GM12878 (cell line): Measurements from ENCODE around the gene TBC1D5. TPM values are rescaled to one million over a fixed set of nuclear protein-coding genes. Genes with fewer than 3 reads are reported as not detected.

Source experiments
- ATAC-seq: fragments of 200-7000 bp; cut with Tn5 transposase; 3 replicates; pipeline ENCODE4 v1.9.1; 2020; ENCODE audit warnings: mild to moderate bottlenecking, moderate library complexity
- BruUV-seq: library from RNA; stranded (reverse); fragments of 400-500 nt; replicated peaks from 2 replicates; lab custom pipeline; 2021; lab: Mats Ljungman, UMichigan
- CTCF ChIA-PET: fragments of 300-600 bp; sonication (Branson Sonifier 250); formaldehyde crosslinking; extraction: SDS; loops from one replicate; lab custom pipeline; 2021; ENCODE audit warnings: inconsistent platforms; lab: Yijun Ruan, JAX
- POLR2A ChIA-PET: fragments of 350-600 bp; formaldehyde crosslinking; extraction: SDS; loops from one replicate; lab custom pipeline; 2021; ENCODE audit warnings: inconsistent platforms; lab: Charles Lee
- RAD21 ChIA-PET: fragments of 300-600 bp; sonication (Branson Sonifier 250); formaldehyde crosslinking; loops from one replicate; lab custom pipeline; 2023; ENCODE audit warnings: antibody characterized with exemption; ENCODE audit not compliant: unreplicated experiment; lab: Charles Lee
- SMC1A ChIA-PET: fragments of 300-600 bp; sonication (Branson Sonifier 250); formaldehyde crosslinking; loops from one replicate; lab custom pipeline; 2023; ENCODE audit not compliant: unreplicated experiment, uncharacterized antibody; lab: Charles Lee
- DNase-seq: peaks from one replicate; pipeline ENCODE4 v3.0.0-alpha.2; 2011; ENCODE audit warnings: low read depth, low spot score
- FAIRE-seq: peaks from 3 replicates; lab custom pipeline; 2011; peaks lifted over from hg19 to GRCh38; lab: Jason Lieb, UNC
- H2AFZ ChIP-seq: 2 replicates; pipeline ENCODE4 v1.6.0; 2011; ENCODE audit warnings: low read depth, low read length, control low read depth; ENCODE audit not compliant: control insufficient read depth
- H3K27ac ChIP-seq: 2 replicates; pipeline ENCODE4 v1.5.1; 2011; ENCODE audit warnings: control low read depth; ENCODE audit not compliant: control insufficient read depth, insufficient read depth
- H3K27me3 ChIP-seq, 2 experiments: replicated peaks in 1 of 2; 2 replicates each; pipeline versions ENCODE4 v1.6.0 to v1.6.1; 2011; ENCODE audit warnings: low read length in 1 of 2; ENCODE audit not compliant: control insufficient read depth in 2 of 2, insufficient read depth in 2 of 2
- H3K36me3 ChIP-seq, 2 experiments: 2 replicates each; pipeline ENCODE4 v1.5.1; 2011; ENCODE audit warnings: low read length in 1 of 2; ENCODE audit not compliant: control insufficient read depth in 2 of 2, insufficient read depth in 2 of 2
- H3K4me1 ChIP-seq: 2 replicates; pipeline ENCODE4 v1.6.1; 2011; ENCODE audit warnings: mild to moderate bottlenecking, low read length, moderate library complexity, mixed read lengths; ENCODE audit not compliant: control insufficient read depth, insufficient read depth
- H3K4me2 ChIP-seq: 2 replicates; pipeline ENCODE4 v1.6.0; 2011; ENCODE audit warnings: control low read depth; ENCODE audit not compliant: control insufficient read depth, insufficient read depth
- H3K4me3 ChIP-seq: fragments of 200-600 bp; sonication (generic); 2 replicates; pipeline ENCODE4 v1.5.1; 2016
- H3K79me2 ChIP-seq: 2 replicates; pipeline ENCODE4 v1.6.0; 2011; ENCODE audit warnings: low read length; ENCODE audit not compliant: control insufficient read depth, insufficient read depth
- H3K9ac ChIP-seq: 2 replicates; pipeline ENCODE4 v1.8.0; 2011; ENCODE audit warnings: low read length, control low read depth, mixed read lengths; ENCODE audit not compliant: control insufficient read depth, insufficient read depth
- H3K9me3 ChIP-seq: replicated peaks from 3 replicates; pipeline ENCODE4 v1.5.1; 2011; ENCODE audit warnings: mild to moderate bottlenecking, low read length; ENCODE audit not compliant: control insufficient read depth, insufficient read depth
- H4K20me1 ChIP-seq: 2 replicates; pipeline ENCODE4 v1.6.0; 2011; ENCODE audit not compliant: control insufficient read depth, insufficient read depth
- EP300 ChIP-seq, 2 experiments: fragments of 150-350 bp in 1 of 2; IDR thresholded peaks; 2 replicates each; pipeline ENCODE4 v1.6.1; 2011 to 2012; ENCODE audit warnings: low read depth in 2 of 2, low read length in 2 of 2, borderline replicate concordance in 1 of 2, improper control_type of control experiment in 1 of 2, inconsistent platforms in 1 of 2; ENCODE audit not compliant: control insufficient read depth in 1 of 2
- HDAC6 ChIP-seq: fragments of 200-600 bp; sonication (generic); IDR thresholded peaks from one replicate; pipeline ENCODE4 v1.8.0; 2017; ENCODE audit warnings: antibody characterized with exemption; ENCODE audit not compliant: unreplicated experiment
- NR2F1 ChIP-seq: fragments of 450-650 bp; conservative IDR thresholded peaks from 2 replicates; pipeline ENCODE4 v1.6.1; 2017; ENCODE audit warnings: mild to moderate bottlenecking
- PAX5 ChIP-seq: IDR thresholded peaks from 2 replicates; pipeline ENCODE4 v1.6.1; 2011; ENCODE audit warnings: low read depth, low read length, borderline replicate concordance
- SREBF2 ChIP-seq: IDR thresholded peaks from 2 replicates; pipeline ENCODE4 v1.6.1; 2012; ENCODE audit warnings: mild to moderate bottlenecking, low read length
- ZNF217 ChIP-seq: fragments of 450-650 bp; IDR thresholded peaks from 2 replicates; pipeline ENCODE4 v1.6.1; 2017; ENCODE audit warnings: antibody characterized with exemption, mild to moderate bottlenecking
- WGBS: methylation state at CpG from one replicate; pipeline ENCODE4 v1.1.6; 2016; ENCODE audit warnings: low lambda C conversion rate; ENCODE audit not compliant: insufficient replicate concordance, insufficient coverage; ENCODE audit errors: missing lambda C conversion rate; 5-methylcytosine and 5-hydroxymethylcytosine counted together
- in situ Hi-C: fragments of 300-500 bp; cut with MboI; formaldehyde crosslinking; loops from 9 replicates; pipeline ENCODE4 v1.14.3; 2018; ENCODE audit warnings: mixed read lengths
- intact Hi-C: fragments of 100-400 bp; cut with micrococcal nuclease; formaldehyde crosslinking; loops from one replicate; pipeline ENCODE4 v1.14.2; 2022; ENCODE audit not compliant: unreplicated experiment
- polyA plus RNA-seq, 11 experiments: library from polyadenylated mRNA; depleted of rRNA in 4 of 11; unstranded in 6 of 11; stranded (reverse) in 5 of 11; fragments of >200 nt; fragmentation: Nextera tagmentation in 4 of 11; fragmentation: Illumina TruSeq in 1 of 11; extraction: Ambion mirVana in 4 of 11; extraction: Trizol in 1 of 11; gene quantifications; 1 replicate in 1 of 11; 2 replicates in 10 of 11; pipeline versions ENCODE4 v1.2.1 to v1.2.3, GENCODE V29; 2011 to 2016; ENCODE audit warnings: inconsistent platforms in 2 of 11, missing spikeins in 2 of 11, low read depth in 1 of 11
- total RNA-seq, 4 experiments: library from RNA; depleted of rRNA in 3 of 4; stranded (reverse); fragments of >200 nt in 3 of 4; fragmentation: Illumina TruSeq in 1 of 4; extraction: Trizol in 1 of 4; gene quantifications; 2 replicates each; pipeline versions ENCODE4 v1.2.1 to v1.2.3, GENCODE V29; 2013 to 2021
- TF ChIP-seq, protein P1 (sequence below): fragments of 150-350 bp; IDR thresholded peaks from 2 replicates; pipeline ENCODE4 v1.6.1; 2016; ENCODE audit warnings: low read depth, low read length
- TF ChIP-seq, protein P2 (sequence below), 3 experiments: IDR thresholded peaks in 2 of 3; conservative IDR thresholded peaks in 1 of 3; 2 replicates each; pipeline ENCODE4 v1.5.1; 2011; ENCODE audit warnings: low read depth in 3 of 3, low read length in 3 of 3, mild to moderate bottlenecking in 3 of 3, control low read depth in 2 of 3, moderate library complexity in 2 of 3, inconsistent platforms in 1 of 3, mixed read lengths in 1 of 3; ENCODE audit not compliant: control insufficient read depth in 2 of 3, insufficient read depth in 1 of 3; ENCODE audit errors: extremely low read depth in 1 of 3

The TBC1D5 gene
- total and polyA plus RNA-seq, 10 of the 15 experiments (the other 5 are each of a cell fraction or from before 2014, with no cell fraction given) = 5.5 to 61.0 (median 43.8) TPM

GRCh38 chr3:17639257-17639656 is 103.2 kb downstream of the TBC1D5 start:
- TF ChIP-seq, protein P1, sequence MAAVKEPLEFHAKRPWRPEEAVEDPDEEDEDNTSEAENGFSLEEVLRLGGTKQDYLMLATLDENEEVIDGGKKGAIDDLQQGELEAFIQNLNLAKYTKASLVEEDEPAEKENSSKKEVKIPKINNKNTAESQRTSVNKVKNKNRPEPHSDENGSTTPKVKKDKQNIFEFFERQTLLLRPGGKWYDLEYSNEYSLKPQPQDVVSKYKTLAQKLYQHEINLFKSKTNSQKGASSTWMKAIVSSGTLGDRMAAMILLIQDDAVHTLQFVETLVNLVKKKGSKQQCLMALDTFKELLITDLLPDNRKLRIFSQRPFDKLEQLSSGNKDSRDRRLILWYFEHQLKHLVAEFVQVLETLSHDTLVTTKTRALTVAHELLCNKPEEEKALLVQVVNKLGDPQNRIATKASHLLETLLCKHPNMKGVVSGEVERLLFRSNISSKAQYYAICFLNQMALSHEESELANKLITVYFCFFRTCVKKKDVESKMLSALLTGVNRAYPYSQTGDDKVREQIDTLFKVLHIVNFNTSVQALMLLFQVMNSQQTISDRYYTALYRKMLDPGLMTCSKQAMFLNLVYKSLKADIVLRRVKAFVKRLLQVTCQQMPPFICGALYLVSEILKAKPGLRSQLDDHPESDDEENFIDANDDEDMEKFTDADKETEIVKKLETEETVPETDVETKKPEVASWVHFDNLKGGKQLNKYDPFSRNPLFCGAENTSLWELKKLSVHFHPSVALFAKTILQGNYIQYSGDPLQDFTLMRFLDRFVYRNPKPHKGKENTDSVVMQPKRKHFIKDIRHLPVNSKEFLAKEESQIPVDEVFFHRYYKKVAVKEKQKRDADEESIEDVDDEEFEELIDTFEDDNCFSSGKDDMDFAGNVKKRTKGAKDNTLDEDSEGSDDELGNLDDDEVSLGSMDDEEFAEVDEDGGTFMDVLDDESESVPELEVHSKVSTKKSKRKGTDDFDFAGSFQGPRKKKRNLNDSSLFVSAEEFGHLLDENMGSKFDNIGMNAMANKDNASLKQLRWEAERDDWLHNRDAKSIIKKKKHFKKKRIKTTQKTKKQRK = no peak
- no peak for TF ChIP-seq NR2F1
- TF ChIP-seq SREBF2 = no peak
- no peak for TF ChIP-seq EP300 (IDR thresholded peaks at IDR 0.05; ENCODE audit: borderline replicate concordance in 1 of 2, control insufficient read depth in 1 of 2, low read depth in 2 of 2, low read length in 2 of 2)
- no peak for TF ChIP-seq PAX5
- TF ChIP-seq, protein P2, sequence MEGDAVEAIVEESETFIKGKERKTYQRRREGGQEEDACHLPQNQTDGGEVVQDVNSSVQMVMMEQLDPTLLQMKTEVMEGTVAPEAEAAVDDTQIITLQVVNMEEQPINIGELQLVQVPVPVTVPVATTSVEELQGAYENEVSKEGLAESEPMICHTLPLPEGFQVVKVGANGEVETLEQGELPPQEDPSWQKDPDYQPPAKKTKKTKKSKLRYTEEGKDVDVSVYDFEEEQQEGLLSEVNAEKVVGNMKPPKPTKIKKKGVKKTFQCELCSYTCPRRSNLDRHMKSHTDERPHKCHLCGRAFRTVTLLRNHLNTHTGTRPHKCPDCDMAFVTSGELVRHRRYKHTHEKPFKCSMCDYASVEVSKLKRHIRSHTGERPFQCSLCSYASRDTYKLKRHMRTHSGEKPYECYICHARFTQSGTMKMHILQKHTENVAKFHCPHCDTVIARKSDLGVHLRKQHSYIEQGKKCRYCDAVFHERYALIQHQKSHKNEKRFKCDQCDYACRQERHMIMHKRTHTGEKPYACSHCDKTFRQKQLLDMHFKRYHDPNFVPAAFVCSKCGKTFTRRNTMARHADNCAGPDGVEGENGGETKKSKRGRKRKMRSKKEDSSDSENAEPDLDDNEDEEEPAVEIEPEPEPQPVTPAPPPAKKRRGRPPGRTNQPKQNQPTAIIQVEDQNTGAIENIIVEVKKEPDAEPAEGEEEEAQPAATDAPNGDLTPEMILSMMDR (IDR thresholded peaks at IDR 0.05 in 2 of 3, conservative IDR thresholded peaks at IDR 0.05 in 1 of 3; ENCODE audit: control insufficient read depth in 2 of 3, extremely low read depth in 1 of 3, insufficient read depth in 1 of 3, low read depth in 3 of 3, low read length in 3 of 3) = no peak
- TF ChIP-seq HDAC6 = no peak
- no peak for TF ChIP-seq ZNF217
- in situ Hi-C loops = no loop called here
- CTCF ChIA-PET = interaction anchor here (0.7 to 2.9 kb wide), 2 partner anchors 178 to 202 kb away, joined by 3 to 15 read pairs; no protein-coding TSS in a partner anchor
- Histone ChIP-seq H3K79me2 (no peaks in the 10 kb centered on the region; the same call in none of the 2 replicates), H3K4me2 (no peak overlapping the region), H3K9me3 (no peaks in the 10 kb centered on the region; the same call in 1 of the 3 replicates), H4K20me1 (no peaks in the 10 kb centered on the region; the same call in 1 of the 2 replicates), H3K4me1 (no peaks in the 10 kb centered on the region), H2AFZ (no peak overlapping the region), H3K27ac (no peak overlapping the region), H3K4me3 (no peak overlapping the region), H3K36me3 (no peaks in the 10 kb centered on the region), H3K27me3 (no peaks in the 10 kb centered on the region), H3K9ac (no peak overlapping the region)
- FAIRE-seq (no peak), DNase-seq (no peak), ATAC-seq (no peak)
- WGBS = 91% methylated on average over 2 of the region's 2 CpGs
- POLR2A ChIA-PET = no interaction called here
- BruUV-seq = no TSS peak
- SMC1A ChIA-PET = interaction anchor here (0.8 to 1.1 kb wide), 2 partner anchors 10 to 104 kb away, joined by 3 to 6 read pairs; no protein-coding TSS in a partner anchor
- intact Hi-C loops = no loop called here
- RAD21 ChIA-PET = no interaction called here
